ENCODE data around the gene SAPCD1. TPM values are rescaled to one million over a fixed set of nuclear protein-coding genes. Genes with fewer than 3 reads are reported as not detected.

The SAPCD1 gene
- polyA plus RNA-seq, 1 of the 3 experiments (the other 2 are of a cell fraction) = 5.9 TPM

GRCh38 chr6:31739639-31740396 is 22.6 kb upstream of the SAPCD1 start, which contains the start of gene MSH5 (continued):
- TF ChIP-seq ZBTB33 (IDR thresholded peaks at IDR 0.05; ENCODE audit: borderline replicate concordance, low read depth) = peak; percentile 85

- peak overlapping the region; percentile 44 to 65 for H3K27ac ChIP-seq (ENCODE audit: low read depth in 2 of 2, low read length in 1 of 2)
- WGBS (ENCODE audit: low lambda C conversion rate) = 19% methylated on average over 29 of the region's 29 CpGs
- H3K9me3 ChIP-seq = no peaks in the 10 kb centered on the region
- peak overlapping the region; percentile 77 to 83 for H3K4me3 ChIP-seq (ENCODE audit: low read depth in 2 of 2, low read length in 1 of 2)
- no peaks in the 10 kb centered on the region for H3K27me3 ChIP-seq (ENCODE audit: insufficient read depth)
- DNase-seq = no peak
- peaks cover 30% of the 10 kb centered on the region for H3K79me2 ChIP-seq (ENCODE audit: insufficient read depth)
- H2AFZ ChIP-seq (ENCODE audit: low read depth) = peak overlapping the region; percentile 79
- H3F3A ChIP-seq (replicated peaks; ENCODE audit: insufficient read depth) = peaks cover 17% of the 10 kb centered on the region
- peak overlapping the region; percentile 92 for H3K9ac ChIP-seq
- peaks cover 6 to 7% of the 10 kb centered on the region in 2 experiments for H3K36me3 ChIP-seq (replicated peaks in 1 of 2; ENCODE audit: control insufficient read depth in 1 of 2, insufficient read depth in 2 of 2, low read length in 1 of 2)
- no peak for TF ChIP-seq FOSL2 (IDR thresholded peaks at IDR 0.05; ENCODE audit: borderline replicate concordance, low read depth)
- 0 out of 2 replicates have a peak, but pooled peaks have one; percentile 47 for TF ChIP-seq REST (IDR thresholded peaks at IDR 0.05; ENCODE audit: low read depth, low read length)
- H4K20me1 ChIP-seq (ENCODE audit: insufficient read depth) = no peaks in the 10 kb centered on the region
- no peaks in the 10 kb centered on the region for H3K9me2 ChIP-seq
- POLR2A ChIA-PET = interaction anchor here (0.8 to 1.3 kb wide), 4 partner anchors 8 to 157 kb away, joined by 3 to 4 read pairs (median 4); partner anchors contain the start of gene EHMT2
- peak overlapping the region; percentile 97 for H3K4me2 ChIP-seq
- CTCF ChIA-PET = interaction anchor here (0.5 to 5.5 kb wide), 8 partner anchors 11 to 1609 kb away, joined by 3 to 39 read pairs (median 6); partner anchors contain the start of genes C6orf47 and DDAH2
- H3K4me1 ChIP-seq (ENCODE audit: control insufficient read depth in 1 of 2, insufficient read depth in 2 of 2, low read depth in 1 of 2, low read length in 1 of 2) = peaks cover 11 to 24% of the 10 kb centered on the region in 2 experiments; a peak in 3 of 4 replicates
Measured at GRCh38 chr6:31740397-31741223, 21.8 kb upstream of the SAPCD1 start.

GRCh38 chr6:31741815-31742214 is 20.6 kb upstream of the SAPCD1 start:
- H2AFZ ChIP-seq (ENCODE audit: low read depth) = no peak overlapping the region
- no peak overlapping the region for H3K27ac ChIP-seq (ENCODE audit: low read depth in 2 of 2, low read length in 1 of 2)
- CTCF ChIA-PET = interaction anchor here (0.8 to 4.9 kb wide), 4 partner anchors 12 to 81 kb away, joined by 3 to 39 read pairs (median 5); partner anchors contain the start of genes C6orf47 and DDAH2

More at GRCh38 chr6:31741815-31742214, 20.6 kb upstream of the SAPCD1 start:
- POLR2A ChIA-PET = no interaction called here
- TF ChIP-seq PBX3 (IDR thresholded peaks at IDR 0.05) = no peak
- no peak for TF ChIP-seq MXI1 (IDR thresholded peaks at IDR 0.05; ENCODE audit: low read depth, low read length)
- H3K9ac ChIP-seq = no peak overlapping the region
- DNase-seq = no peak
- no peaks in the 10 kb centered on the region for H3K9me2 ChIP-seq
- no peaks in the 10 kb centered on the region for H4K20me1 ChIP-seq (ENCODE audit: insufficient read depth)
- no peak overlapping the region for H3K4me3 ChIP-seq (ENCODE audit: low read depth in 2 of 2, low read length in 1 of 2)
- H3K4me2 ChIP-seq = no peak overlapping the region
- H3K4me1 ChIP-seq (ENCODE audit: control insufficient read depth in 1 of 2, insufficient read depth in 2 of 2, low read depth in 1 of 2, low read length in 1 of 2) = peaks cover 8 to 21% of the 10 kb centered on the region in 2 experiments; a peak in 3 of 4 replicates
- H3F3A ChIP-seq (replicated peaks; ENCODE audit: insufficient read depth) = peaks cover 17% of the 10 kb centered on the region
- H3K27me3 ChIP-seq (ENCODE audit: insufficient read depth) = no peaks in the 10 kb centered on the region
- peaks cover 18% of the 10 kb centered on the region for H3K79me2 ChIP-seq (ENCODE audit: insufficient read depth)
- H3K9me3 ChIP-seq = no peaks in the 10 kb centered on the region
- peaks cover 6 to 7% of the 10 kb centered on the region in 2 experiments for H3K36me3 ChIP-seq (replicated peaks in 1 of 2; ENCODE audit: control insufficient read depth in 1 of 2, insufficient read depth in 2 of 2, low read length in 1 of 2)
- WGBS (ENCODE audit: low lambda C conversion rate) = 92% methylated on average over 2 of the region's 2 CpGs
